Prostate gland (tissue), 2 donors: Measurements from ENCODE around the gene METRNL. TPM values are rescaled to one million over a fixed set of nuclear protein-coding genes. Genes with fewer than 3 reads are reported as not detected.

Experiments used
- DNase-seq: peaks from one replicate; pipeline ENCODE4 v3.0.0-alpha.2; 2019; ENCODE audit warnings: low spot score
- H3K27ac ChIP-seq, 2 donors: fragments of 200-600 bp; sonication (generic); 2 replicates each; pipeline ENCODE4 v1.5.1; 2017 to 2019
- H3K27me3 ChIP-seq: fragments of 200-600 bp; sonication (generic); replicated peaks from 2 replicates; pipeline ENCODE4 v1.5.1; 2019; ENCODE audit not compliant: insufficient read depth
- H3K36me3 ChIP-seq, 2 donors: fragments of 200-600 bp; sonication (generic); 1 replicate in 1 of 2; 2 replicates in 1 of 2; pipeline versions ENCODE4 v1.5.1 to v1.8.1; 2017 to 2019
- H3K4me1 ChIP-seq: fragments of 200-600 bp; sonication (generic); replicated peaks from 2 replicates; pipeline ENCODE4 v1.5.1; 2019
- H3K4me3 ChIP-seq, 2 donors: fragments of 200-600 bp; sonication (generic); 2 replicates each; pipeline ENCODE4 v1.5.1; 2017 to 2019
- H3K9me3 ChIP-seq: fragments of 200-600 bp; sonication (generic); 2 replicates; pipeline ENCODE4 v1.5.1; 2017
- CTCF ChIP-seq, 4 experiments: fragments of 200-600 bp in 2 of 4; fragments of 450-650 bp in 2 of 4; sonication (generic) in 2 of 4; IDR thresholded peaks; 1 replicate in 3 of 4; 2 replicates in 1 of 4; pipeline ENCODE4 v1.5.1; 2016 to 2019; ENCODE audit warnings: antibody characterized with exemption in 4 of 4, mild to moderate bottlenecking in 2 of 4, moderate library complexity in 2 of 4
- POLR2A ChIP-seq: fragments of 450-650 bp; IDR thresholded peaks from one replicate; pipeline ENCODE4 v1.6.1; 2016; ENCODE audit warnings: antibody characterized with exemption, mild to moderate bottlenecking
- POLR2AphosphoS5 ChIP-seq: sonication (generic); formaldehyde crosslinking; IDR thresholded peaks from one replicate; pipeline ENCODE4 v1.6.1; 2017; ENCODE audit warnings: antibody characterized with exemption
- WGBS: methylation state at CpG from one replicate; pipeline ENCODE4 v1.1.5; 2018; 5-methylcytosine and 5-hydroxymethylcytosine counted together
- intact Hi-C: fragments of 100-400 bp; cut with DNase I; formaldehyde crosslinking; loops from one replicate; pipeline ENCODE4 v1.14.2; 2022
- total RNA-seq, 2 donors: library from RNA; depleted of rRNA; stranded (reverse); fragments of >200 nt; gene quantifications; one replicate each; pipeline ENCODE4 v1.1.0, GENCODE V29; 2016

Gene METRNL
- total RNA-seq, 2 donors from 2014 or later = 22.4 to 59.4 TPM

GRCh38 chr17:83092931-83093330 is 13.5 kb downstream of the METRNL start:
- intact Hi-C loops = no loop called here
- Histone ChIP-seq H3K27ac (no peak overlapping the region), H3K36me3 (peaks cover 0 to 8% of the 10 kb centered on the region in 2 donors), H3K4me1 (peaks cover 18% of the 10 kb centered on the region), H3K27me3 (no peaks in the 10 kb centered on the region), H3K4me3 (no peak overlapping the region), H3K9me3 (no peaks in the 10 kb centered on the region)
- DNase-seq = no peak
- no peak for TF ChIP-seq POLR2AphosphoS5
- no peak for TF ChIP-seq POLR2A
- TF ChIP-seq CTCF (IDR thresholded peaks at IDR 0.05) = no peak
- WGBS = 84% methylated on average over 21 of the region's 22 CpGs

DNA sequence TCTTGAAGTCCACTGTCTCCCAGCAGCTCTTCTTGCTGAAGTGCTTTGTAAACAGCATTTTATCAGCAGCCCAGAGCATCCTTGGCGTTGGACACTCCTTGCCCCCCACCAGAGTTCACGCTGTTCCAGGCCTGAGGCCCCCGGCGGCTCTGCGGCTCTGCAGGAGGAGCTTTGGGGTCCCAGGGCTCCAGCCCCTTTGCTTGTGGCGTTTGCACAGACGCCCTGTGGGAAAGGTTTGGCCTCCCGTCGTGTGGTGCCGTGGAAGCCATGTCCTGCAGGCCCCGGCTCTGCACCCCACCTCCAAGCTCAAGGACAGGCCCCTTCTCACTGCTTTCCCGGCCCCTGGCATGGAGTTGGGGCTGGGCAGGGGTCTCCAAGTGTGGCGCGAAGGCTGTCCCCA is 14.1 kb downstream of the METRNL start:
- intact Hi-C loops = no loop called here
- H3K27me3 ChIP-seq = no peaks in the 10 kb centered on the region
- TF ChIP-seq POLR2A = no peak
- TF ChIP-seq POLR2AphosphoS5 = no peak
- TF ChIP-seq CTCF (IDR thresholded peaks at IDR 0.05) = no peak
- H3K9me3 ChIP-seq = no peaks in the 10 kb centered on the region
- H3K4me1 ChIP-seq = peaks cover 17% of the 10 kb centered on the region
- no peak overlapping the region for H3K27ac ChIP-seq
- peaks cover 0 to 8% of the 10 kb centered on the region in 2 donors for H3K36me3 ChIP-seq
- 89% methylated on average over 14 of the region's 14 CpGs for WGBS
- DNase-seq = no peak
- no peak overlapping the region for H3K4me3 ChIP-seq

GRCh38 chr17:83094291-83094690 is 14.9 kb downstream of the METRNL start:
- H3K4me1 ChIP-seq = peaks cover 9% of the 10 kb centered on the region
- intact Hi-C loops = no loop called here
- H3K9me3 ChIP-seq = no peaks in the 10 kb centered on the region
- peaks cover 0 to 8% of the 10 kb centered on the region in 2 donors for H3K36me3 ChIP-seq
- no peak for TF ChIP-seq POLR2AphosphoS5
- TF ChIP-seq CTCF (IDR thresholded peaks at IDR 0.05) = no peak
- TF ChIP-seq POLR2A = no peak
- DNase-seq = no peak
- H3K27me3 ChIP-seq = no peaks in the 10 kb centered on the region
- 95% methylated on average over 31 of the region's 32 CpGs for WGBS
- H3K27ac ChIP-seq = no peak overlapping the region
- H3K4me3 ChIP-seq = no peak overlapping the region

DNA sequence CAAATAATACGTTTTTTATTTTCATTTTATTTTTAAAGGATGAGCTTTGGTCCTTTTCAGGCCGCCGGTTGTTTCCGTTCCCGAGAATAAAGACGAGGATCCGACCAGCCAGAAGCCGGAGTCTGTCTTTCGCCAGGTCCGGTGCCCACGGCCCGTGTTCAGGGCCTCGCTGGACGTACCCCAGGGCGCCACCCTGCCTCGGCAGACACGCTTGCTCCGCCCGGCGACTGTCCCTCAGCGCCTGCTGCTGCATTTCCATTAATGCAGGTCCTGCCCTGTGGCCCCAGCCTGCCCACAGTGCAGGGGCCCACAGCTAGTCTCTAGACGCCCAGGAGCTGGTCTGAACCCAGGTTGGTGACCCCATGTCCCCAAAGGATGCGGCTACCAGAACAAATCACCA is 15.6 kb downstream of the METRNL start:
- no peak overlapping the region for H3K4me3 ChIP-seq
- H3K27ac ChIP-seq = no peak overlapping the region
- no peaks in the 10 kb centered on the region for H3K9me3 ChIP-seq
- intact Hi-C loops = no loop called here
- DNase-seq = no peak
- peaks cover 0 to 8% of the 10 kb centered on the region in 2 donors for H3K36me3 ChIP-seq
- WGBS = 93% methylated on average over 23 of the region's 23 CpGs
- H3K27me3 ChIP-seq = no peaks in the 10 kb centered on the region
- H3K4me1 ChIP-seq = peaks cover 7% of the 10 kb centered on the region
- no peak for TF ChIP-seq POLR2A
- no peak for TF ChIP-seq CTCF (IDR thresholded peaks at IDR 0.05)

GRCh38 chr17:83096401-83097224 is 17.2 kb downstream of the METRNL start:
- no peaks in the 10 kb centered on the region for H3K27me3 ChIP-seq
- 69% methylated on average over 26 of the region's 26 CpGs for WGBS
- peaks cover 10% of the 10 kb centered on the region for H3K4me1 ChIP-seq
- H3K27ac ChIP-seq = no peak overlapping the region
- no peaks in the 10 kb centered on the region for H3K9me3 ChIP-seq
- H3K4me3 ChIP-seq = no peak overlapping the region
- H3K36me3 ChIP-seq = peaks cover 0 to 8% of the 10 kb centered on the region in 2 donors
- intact Hi-C loops = no loop called here
- TF ChIP-seq POLR2A (no peak), POLR2AphosphoS5 (peak; percentile 79), CTCF (IDR thresholded peaks at IDR 0.05) (no peak)
- peak; percentile 86 for DNase-seq
